ENCODE measurements around the gene SBF1. TPM values are rescaled to one million over a fixed set of nuclear protein-coding genes. Genes with fewer than 3 reads are reported as not detected.
A peak's percentile ranks its signal among the peaks of the same experiment; 100 is the strongest.

Gene SBF1
- total RNA-seq, 1 donor from 2014 or later = 110 TPM

DNA sequence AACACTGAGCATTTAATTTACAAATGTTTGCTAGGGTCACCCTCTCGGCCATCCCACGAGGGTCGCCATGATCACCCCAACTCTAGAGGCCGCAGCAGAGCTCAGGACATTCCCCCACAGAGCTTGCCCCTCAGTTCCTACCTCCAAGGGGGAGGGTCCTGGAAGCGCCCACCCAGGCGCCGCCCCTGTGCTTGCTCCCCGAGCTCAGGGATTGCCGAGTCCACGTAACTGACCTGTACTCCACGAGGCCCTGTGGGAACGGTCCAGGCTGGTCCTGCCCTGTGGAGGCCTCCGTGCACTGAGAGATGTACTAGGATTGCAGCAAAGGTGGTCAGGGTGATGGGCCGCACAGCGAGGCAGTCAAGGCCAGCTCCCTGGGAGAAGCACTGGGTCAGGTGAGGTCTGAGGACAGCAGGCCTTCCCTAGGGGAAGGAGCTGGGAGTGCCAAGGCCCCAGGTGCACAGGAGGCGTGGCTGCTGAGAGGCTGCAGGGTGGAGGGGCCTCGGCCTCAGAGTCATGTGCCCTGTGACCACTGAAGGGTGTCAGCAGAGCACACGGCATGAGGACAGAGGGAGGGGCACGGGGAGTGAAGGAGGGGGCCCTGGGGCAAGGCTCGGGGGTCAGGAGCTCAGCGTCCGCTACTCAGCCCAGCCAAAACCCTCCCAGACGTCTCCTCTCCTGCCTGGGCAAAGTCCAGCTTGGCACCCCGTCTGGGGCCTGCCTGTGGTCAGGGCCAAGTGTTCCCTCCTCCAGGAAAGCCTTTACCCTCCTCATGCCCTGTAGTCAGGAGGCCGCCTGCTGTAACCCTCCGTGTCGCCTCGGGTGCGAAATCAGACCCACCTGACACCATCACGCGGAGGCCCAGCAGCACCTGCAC is 9.4 kb upstream of the SBF1 start:
- Mint-ChIP-seq H3K4me1 (ENCODE audit: unreplicated experiment) (peaks cover 12% of the 10 kb centered on the region), H3K4me3 (ENCODE audit: unreplicated experiment) (no peak overlapping the region), H3K27ac (ENCODE audit: unreplicated experiment) (no peak overlapping the region)

DNA sequence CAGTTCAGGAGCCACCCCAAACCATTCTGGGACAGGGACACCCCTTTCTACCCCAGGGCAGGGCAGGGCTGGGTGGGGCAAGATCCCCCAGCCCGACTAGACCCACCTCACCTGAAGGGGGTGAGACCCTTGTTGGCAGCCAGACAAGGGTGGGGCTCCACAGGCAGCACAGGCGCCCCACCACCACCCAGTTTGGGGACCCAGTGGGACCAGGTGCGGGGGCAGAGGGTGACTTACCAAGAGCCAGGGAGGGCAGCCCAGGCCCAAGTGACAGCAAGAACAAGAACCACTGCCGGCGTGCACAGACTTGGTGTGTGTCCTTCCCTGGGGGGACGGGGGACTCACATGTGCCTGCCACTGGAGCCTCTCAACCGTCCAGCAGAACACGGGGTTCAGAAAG is 8.7 kb upstream of the SBF1 start:
- peaks cover 9% of the 10 kb centered on the region for H3K27me3 Mint-ChIP-seq (ENCODE audit: unreplicated experiment)
- TF ChIP-seq, protein P1, sequence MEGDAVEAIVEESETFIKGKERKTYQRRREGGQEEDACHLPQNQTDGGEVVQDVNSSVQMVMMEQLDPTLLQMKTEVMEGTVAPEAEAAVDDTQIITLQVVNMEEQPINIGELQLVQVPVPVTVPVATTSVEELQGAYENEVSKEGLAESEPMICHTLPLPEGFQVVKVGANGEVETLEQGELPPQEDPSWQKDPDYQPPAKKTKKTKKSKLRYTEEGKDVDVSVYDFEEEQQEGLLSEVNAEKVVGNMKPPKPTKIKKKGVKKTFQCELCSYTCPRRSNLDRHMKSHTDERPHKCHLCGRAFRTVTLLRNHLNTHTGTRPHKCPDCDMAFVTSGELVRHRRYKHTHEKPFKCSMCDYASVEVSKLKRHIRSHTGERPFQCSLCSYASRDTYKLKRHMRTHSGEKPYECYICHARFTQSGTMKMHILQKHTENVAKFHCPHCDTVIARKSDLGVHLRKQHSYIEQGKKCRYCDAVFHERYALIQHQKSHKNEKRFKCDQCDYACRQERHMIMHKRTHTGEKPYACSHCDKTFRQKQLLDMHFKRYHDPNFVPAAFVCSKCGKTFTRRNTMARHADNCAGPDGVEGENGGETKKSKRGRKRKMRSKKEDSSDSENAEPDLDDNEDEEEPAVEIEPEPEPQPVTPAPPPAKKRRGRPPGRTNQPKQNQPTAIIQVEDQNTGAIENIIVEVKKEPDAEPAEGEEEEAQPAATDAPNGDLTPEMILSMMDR (IDR thresholded peaks at IDR 0.05) = no peak
- no peak for DNase-seq (ENCODE audit: extremely low spot score, unreplicated experiment)
- no peaks in the 10 kb centered on the region for H3K9me3 Mint-ChIP-seq (ENCODE audit: unreplicated experiment)
- no peak overlapping the region for H3K27ac Mint-ChIP-seq (ENCODE audit: unreplicated experiment)
- H3K4me3 Mint-ChIP-seq (ENCODE audit: unreplicated experiment) = no peak overlapping the region
- H3K36me3 Mint-ChIP-seq (ENCODE audit: unreplicated experiment) = peaks cover 2% of the 10 kb centered on the region
- H3K4me1 Mint-ChIP-seq (ENCODE audit: unreplicated experiment) = peaks cover 12% of the 10 kb centered on the region

More for the DNA sequence above, 9.4 kb upstream of the SBF1 start:
- Mint-ChIP-seq H3K9me3 (ENCODE audit: unreplicated experiment) (no peaks in the 10 kb centered on the region), H3K27me3 (ENCODE audit: unreplicated experiment) (peaks cover 9% of the 10 kb centered on the region), H3K36me3 (ENCODE audit: unreplicated experiment) (peaks cover 2% of the 10 kb centered on the region)
- no peak for DNase-seq (ENCODE audit: extremely low spot score, unreplicated experiment)
- TF ChIP-seq, protein P1 (IDR thresholded peaks at IDR 0.05) = no peak

DNA sequence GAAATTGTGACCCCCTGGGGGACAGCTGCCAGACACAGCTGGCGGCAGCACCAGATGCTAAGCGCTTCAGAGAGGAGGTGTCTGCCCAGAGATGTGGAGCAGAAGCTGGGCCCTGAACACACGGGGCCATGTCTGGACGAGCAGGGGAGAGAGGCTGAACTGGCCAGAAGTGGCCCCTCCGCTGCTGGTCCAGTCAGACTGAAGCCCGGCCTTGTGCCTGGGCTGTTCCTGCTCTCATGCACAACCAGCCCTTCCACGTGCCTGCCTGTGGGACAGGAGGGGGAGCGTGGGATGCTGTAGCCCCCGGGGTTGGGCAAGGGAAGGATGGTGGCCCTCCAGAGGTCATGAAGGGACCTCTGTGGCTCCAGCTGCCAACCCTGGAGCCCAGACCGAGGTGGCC is 8.3 kb upstream of the SBF1 start:
- Mint-ChIP-seq H3K36me3 (ENCODE audit: unreplicated experiment) (peaks cover 2% of the 10 kb centered on the region), H3K27me3 (ENCODE audit: unreplicated experiment) (peaks cover 9% of the 10 kb centered on the region), H3K27ac (ENCODE audit: unreplicated experiment) (no peak overlapping the region), H3K4me1 (ENCODE audit: unreplicated experiment) (peaks cover 12% of the 10 kb centered on the region), H3K9me3 (ENCODE audit: unreplicated experiment) (no peaks in the 10 kb centered on the region), H3K4me3 (ENCODE audit: unreplicated experiment) (peak overlapping the region; percentile 6)
- no peak for DNase-seq (ENCODE audit: extremely low spot score, unreplicated experiment)
- TF ChIP-seq, protein P1 (IDR thresholded peaks at IDR 0.05) = no peak

DNA sequence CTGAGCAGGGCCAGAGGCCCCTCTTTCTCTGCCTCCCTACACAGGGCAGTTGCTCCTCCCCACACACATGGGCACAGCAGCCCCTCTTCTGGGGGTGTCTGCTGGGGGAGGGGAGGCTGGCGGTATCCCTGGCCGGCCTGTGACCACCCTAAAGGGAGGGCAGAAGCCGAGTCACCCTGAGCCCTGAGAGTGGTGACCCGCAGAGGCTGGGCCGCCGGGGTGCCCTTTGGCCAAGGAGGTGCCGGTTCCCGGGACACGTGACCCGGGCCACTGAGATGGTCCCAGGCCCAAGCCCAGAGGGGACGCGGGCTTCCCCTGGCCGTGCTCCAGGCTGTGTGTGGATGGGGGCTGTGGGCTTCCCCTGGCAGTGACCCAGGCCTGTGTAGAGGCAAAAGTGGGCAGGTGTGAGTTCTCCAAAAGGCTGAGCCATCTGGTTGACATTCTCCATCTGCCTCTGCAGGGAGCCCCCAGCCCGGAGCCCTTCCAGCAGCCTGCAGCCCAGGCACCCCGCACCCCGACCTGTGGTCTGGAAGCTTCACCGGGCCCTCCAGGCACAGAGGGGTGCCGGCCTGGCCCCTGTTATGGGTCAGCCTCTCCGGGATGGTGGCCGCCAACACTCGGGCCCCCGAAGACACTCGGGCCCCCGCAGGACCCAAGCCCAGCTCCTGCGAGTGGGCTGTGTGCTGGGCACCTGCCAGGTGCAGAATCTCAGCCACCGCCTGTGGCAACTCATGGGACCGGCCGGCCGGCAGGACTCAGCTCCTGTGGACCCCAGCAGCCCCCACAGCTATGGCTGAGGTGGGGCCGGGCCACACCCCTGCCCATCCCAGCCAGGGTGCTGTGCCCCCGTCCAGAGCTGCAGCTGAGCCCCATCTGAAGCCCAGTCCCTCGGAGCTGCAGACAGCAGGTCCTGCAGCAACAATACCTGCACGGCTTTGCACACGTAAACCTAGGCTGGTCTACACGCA is 7.6 kb upstream of the SBF1 start:
- Mint-ChIP-seq H3K36me3 (ENCODE audit: unreplicated experiment) (peaks cover 2% of the 10 kb centered on the region), H3K4me1 (ENCODE audit: unreplicated experiment) (peaks cover 12% of the 10 kb centered on the region), H3K27ac (ENCODE audit: unreplicated experiment) (no peak overlapping the region), H3K27me3 (ENCODE audit: unreplicated experiment) (peaks cover 9% of the 10 kb centered on the region), H3K4me3 (ENCODE audit: unreplicated experiment) (peak overlapping the region; percentile 78), H3K9me3 (ENCODE audit: unreplicated experiment) (no peaks in the 10 kb centered on the region)
- TF ChIP-seq, protein P1 (IDR thresholded peaks at IDR 0.05) = no peak
- no peak for DNase-seq (ENCODE audit: extremely low spot score, unreplicated experiment)
